Measurements from ENCODE around the gene TRAIP.
"Not testable (repeated sequence)": the region's sequence is repeated elsewhere in the genome, so short reads cannot be mapped to it uniquely, and the experiment has no call there.

Gene TRAIP

DNA sequence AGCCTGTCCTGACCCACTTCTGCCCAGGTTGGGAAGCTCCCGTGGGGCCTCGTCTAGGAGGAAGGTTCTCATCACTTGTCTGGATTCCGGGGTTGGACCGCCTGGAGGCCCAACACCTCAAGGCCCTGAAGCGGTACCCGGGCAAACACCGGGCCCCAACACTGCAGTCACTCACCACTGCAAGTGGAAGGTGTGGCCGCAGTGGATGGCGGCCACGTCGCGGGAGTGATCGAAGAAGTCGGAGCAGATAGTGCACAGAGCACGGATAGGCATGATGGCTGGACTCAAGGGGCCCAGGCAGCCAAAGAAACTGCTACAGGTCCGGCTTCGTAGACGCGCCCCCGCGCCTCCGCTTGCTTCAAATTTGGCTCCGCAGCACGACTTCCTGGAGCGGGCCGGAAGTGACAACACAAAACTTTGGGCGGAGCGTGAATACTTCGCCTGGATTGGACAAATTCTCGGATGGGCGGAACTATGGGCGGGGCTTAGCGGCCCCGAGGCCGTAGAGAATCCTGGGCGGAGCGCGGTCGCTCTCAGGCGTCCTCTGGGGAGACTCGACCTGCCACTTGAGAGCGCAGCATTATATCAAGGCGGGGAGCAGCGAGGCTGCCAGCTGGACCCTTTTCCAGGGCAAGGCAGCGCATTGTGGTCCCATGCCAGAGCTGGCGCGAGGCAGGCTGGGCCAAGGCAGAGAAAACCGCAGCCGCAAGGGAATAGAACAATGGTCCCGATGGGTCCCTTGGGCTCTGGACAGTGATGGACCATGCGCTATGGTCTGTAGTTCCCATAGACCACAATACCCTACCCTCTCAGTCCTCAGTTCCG lies at the start of gene TRAIP:
TRAIP (minus strand) TSS at position 384 of the 825 bp plus-strand sequence; CDS start at position 273, 111 bp downstream.
- peak; percentile 84 to 94 (median 91) for DNase-seq

DNA sequence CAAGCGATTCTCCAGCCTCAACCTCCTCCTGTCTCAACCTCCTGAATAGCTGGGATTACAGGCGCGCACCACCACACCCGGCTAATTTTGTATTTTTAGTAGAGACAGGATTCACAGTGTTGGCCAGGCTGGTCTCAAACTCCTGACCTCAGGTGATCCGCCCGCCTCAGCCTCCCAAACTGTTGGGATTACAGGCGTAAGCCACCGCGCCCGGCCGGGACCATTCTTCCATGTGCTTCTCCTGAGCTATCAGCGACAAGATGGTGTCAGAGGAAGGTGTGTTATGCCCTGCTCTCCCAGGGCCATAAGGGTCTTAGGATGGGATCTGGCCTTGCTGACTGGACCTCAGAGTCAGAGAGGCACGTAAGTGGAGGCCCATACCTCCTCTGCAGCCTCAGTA lies 48.1 kb upstream of the TRAIP start:
- DNase-seq: not testable (repeated sequence)

DNA sequence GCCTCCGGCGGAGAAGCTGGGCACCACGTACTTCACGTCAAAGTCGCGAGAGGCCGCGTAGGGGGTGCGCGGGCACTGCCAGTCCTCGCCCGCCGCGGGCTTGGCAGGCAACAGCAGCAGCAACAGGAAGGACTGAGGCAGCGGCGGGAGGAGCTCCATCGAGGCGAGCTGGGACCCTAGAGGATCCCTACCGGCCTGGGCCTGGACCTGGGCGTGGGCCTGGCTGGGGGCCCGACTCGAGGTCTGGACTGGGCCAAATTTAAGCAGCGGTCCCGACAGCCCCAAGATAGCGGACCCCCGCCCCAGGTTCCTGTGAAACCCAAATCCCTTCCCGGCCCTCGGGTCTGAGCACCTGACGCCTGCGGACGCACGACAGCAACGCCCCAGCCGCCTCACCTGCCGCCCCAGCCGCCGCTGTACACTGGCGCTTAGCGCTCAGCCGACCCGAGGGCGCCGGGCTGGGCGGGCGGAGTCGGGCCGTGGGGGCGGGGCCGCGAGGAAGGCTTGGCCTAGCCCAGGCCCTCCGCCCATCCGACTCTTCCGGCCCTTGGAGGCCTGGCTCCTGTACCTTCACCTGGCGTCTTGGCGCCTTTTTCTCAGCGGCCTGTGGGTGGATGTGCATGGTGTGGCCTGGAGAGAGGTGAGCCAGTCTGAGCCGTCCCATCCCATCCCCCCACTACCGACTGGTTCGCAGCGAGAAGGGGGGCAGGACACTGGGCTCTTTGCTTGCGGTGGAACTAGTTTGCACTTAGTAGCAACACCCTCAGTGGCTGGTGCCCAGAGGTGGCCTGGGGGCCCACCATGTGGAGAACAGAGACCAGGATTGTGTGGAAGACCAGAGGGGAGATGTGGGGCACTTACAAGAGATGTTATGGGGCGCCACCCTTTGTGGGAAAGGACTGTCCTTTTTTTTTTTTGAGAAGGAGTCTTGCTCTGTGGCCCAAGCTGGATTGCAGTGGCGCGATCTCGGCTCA lies 47.4 kb upstream of the TRAIP start, which contains the start of gene MST1R:
MST1R (minus strand) TSS at position 423 of the 974 bp plus-strand sequence; CDS start at position 159, 264 bp downstream.
- peak; percentile 68 to 83 (median 76) for DNase-seq

DNA sequence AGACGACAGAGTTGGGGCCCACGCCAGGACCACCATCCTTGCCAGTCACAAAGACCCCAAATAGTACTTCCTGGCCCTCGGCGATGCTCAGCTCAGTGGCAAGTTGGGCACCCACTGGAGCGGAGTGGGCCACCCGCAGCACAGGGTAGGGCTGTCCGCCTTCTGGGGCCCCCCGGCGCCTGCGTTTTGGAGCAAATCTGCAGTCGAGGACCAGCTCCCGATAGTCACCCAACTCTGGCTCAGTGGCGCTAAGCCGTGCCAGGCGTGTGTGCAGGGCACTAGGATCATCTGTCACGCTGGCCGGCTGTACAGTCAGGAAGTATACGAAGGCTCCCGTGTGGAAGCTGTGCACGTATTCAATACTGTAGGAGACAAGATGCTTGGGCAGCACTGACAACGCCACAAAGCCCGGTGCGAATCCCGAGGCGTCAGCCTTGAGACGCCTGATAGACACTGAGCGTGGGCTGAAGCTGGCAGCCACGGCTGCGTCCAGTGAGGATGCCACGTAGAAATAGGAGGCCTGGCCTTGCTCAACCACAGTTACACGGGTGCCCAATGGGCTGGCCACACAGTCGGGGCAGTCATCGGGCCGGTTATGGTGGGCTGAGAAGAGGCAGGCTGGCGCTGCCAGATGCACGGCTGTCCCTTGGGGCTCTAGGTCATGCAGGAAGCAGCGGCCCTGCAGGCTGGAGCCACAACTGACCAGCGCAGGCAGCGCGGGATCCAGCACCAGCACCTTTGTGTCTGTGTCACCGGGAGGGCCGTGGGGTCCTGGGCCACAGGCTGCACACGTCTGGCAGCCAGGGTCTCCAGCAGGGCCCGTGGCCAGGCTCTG lies 46.4 kb upstream of the TRAIP start:
- no peak for DNase-seq

- no peak for DNase-seq
Observed at GRCh38 chr3:49901366-49902339, 45.3 kb upstream of the TRAIP start.

DNA sequence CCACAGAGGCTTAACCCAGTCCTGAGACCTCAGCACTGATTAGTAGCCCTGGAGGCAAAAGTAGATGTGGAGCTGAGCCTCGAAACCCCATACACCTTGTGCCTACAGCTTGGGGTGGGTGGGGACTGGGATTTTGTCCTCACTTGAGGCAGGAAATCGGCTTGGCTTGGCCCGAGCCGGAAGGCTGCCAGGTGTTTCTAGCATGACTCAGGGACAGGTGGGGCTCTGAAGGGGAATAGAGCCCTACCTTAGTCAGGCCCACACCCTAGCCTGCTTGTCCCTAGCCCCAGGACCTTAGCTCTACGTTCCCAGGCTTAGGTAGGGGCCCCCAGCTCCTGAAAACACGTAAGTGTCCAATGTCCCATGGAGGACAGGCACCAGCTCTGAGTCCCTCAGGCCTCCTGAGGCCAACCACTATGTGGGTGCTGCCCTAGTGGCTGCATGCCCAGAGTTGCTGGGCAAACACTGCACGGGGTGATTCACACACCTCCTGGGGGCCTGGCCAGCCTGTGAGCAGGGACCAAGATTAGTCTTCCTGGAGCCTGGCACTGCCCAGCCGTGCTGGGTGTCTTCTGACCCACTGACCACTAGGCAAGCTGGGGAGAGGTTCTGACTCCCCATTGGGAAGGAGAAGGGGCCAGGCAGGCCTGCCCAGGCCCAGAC lies 44.3 kb upstream of the TRAIP start:
- no peak for DNase-seq

- DNase-seq: no peak
Observed at GRCh38 chr3:49899815-49900214, 43.5 kb upstream of the TRAIP start.

DNA sequence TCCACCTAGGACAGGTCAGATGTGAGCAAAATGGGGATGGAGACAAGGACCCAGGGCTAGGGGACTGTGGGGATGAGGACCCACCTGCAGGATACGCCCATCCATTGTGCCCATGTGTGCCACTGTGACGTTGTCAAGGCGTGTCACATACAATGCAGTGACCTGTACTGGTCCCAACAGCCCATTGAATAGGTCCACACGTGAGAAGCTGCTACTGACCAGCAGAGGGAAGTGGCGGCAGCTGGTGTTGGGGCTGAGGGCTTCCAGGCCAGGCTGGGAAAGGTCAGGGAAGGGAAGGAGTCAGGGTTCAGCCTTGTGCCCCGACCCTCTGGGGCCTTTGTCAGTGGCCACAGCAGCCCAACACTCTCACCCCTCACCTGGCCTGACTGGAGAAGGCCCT lies 42.6 kb upstream of the TRAIP start:
- no peak for DNase-seq

- no peak for DNase-seq
Observed at GRCh38 chr3:49896345-49896744, 40.0 kb upstream of the TRAIP start.

DNA sequence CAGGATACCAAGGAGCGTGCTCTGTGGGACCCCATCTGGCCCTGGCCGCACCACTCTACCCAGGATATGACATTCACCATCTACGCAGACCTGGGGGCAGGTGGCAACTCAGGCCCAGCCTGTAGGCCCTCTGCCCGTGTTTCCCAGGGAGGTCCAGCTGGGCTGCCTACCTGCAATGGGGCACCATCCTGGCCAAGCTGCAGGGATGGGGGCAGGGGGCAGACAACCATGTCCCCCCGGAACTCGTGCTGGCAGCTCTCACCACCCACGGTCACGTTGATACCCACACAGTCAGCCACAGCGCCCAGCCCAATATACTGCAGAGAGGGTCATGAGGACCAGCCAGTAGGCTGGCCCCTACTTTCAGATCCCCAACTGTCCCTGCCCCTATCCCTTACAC lies 39.4 kb upstream of the TRAIP start:
- no peak for DNase-seq

DNA sequence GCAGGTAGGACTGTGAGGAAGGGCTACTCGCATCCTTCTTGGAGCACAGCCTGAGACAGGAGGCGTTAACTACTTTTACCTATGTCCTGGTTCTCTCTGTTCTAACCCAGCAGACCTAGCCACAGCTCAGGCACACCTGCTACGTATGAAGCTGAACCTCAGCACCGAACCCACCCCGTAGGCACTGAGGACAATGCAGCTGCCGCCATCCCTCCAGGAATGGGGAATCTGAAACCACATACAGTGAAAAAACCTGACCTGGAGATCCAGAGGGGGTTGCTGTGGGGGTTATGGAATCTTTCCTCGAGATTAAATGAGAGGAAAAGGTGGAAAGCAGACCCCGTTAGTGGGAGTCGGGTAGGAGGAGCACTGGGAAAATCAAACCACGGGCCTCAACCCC lies 32.9 kb upstream of the TRAIP start:
- DNase-seq: no peak

DNA sequence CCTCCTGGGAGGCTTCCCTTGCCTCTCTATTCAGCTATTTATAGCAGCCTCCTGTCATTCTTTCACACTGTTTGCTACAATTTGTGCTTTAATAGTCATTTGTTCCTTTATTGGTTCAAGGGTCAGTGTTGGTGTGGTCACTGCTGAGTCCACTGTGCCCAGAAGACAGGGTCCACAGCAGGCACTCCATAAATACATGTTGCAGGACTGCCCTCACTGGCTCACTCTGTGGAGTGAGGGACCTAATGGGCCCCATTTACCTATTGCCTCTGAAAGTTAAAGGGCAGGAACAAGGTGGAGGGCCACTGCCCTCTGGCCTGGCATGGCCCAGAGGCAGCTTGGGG lies 30.5 kb upstream of the TRAIP start:
- DNase-seq: no peak

GRCh38 chr3:49883998-49884397 lies 27.6 kb upstream of the TRAIP start:
- no peak for DNase-seq

DNA sequence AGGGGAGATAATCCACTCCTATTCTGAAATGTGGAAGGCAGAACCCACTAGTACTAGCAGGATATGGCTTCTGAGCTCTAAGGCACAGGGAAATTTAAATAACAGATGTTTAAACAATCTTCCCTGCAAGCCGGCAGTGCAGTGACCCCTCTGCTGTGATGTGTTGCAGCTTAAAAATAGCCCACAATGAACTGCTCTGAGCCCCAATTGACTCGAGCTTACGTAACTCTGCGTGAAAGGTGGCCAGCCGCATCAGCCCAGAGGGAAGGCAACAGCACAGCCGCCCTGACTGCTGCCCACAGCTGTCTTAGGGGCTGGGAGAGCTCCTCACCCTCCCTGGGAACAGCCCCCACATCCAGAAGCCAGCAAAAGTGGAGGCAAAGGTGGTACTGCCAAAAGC lies 25.8 kb upstream of the TRAIP start:
- no peak for DNase-seq

DNA sequence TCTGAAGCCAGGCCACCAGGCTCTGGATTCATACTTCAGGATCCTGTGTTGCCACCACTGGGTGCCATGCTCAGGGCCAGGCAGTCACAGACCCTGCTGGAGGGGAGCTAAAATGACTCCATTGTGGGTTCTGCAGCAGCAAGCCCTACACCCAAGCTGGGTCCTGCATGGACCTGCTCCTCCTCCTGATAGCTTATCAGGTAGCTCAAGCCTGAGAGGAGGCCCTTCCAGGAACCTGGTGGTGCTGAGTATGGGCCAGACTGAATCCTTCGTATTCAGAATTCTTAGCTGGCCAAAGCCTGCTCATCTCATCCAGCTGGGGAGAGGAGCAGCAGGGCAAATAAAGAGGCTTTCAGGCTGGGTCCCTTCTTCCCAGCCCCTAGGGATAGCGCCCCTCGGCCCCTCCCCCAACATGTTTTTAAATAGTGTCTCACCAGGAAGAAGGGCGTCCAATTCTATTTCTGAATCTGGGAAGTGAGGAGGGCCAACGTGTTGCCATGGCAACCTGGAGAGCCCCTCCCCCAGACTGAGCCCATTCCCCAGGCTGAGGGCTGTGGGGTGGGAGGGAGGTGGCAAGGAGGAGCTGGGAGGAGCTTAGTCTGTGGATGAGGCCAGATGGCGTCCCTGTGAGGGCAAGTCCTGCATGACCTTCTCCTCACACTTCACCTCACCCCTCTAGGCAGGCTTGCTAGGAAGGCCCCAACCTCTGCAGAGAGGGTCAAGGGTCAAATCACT lies 24.4 kb upstream of the TRAIP start:
- no peak for DNase-seq

DNA sequence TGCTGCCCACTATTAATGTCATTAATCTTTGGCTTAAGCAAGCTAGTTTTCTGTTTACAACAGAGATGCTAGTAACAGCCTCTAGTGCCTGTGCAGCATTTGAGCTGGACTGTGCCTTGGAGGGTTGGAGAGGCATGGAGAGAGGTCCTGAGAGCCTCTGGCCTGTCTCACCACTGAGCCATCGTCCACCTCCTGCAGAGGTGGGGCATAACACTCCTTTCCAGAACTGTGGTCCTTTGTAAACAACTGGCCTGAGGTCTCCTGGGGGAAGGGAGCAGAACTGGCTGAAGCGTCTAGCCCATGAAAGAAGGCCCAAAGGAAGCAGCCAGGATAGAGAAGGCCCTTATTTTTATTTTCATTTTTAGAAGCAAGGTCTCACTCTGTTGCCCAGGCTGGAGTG lies 23.4 kb upstream of the TRAIP start:
- no peak for DNase-seq

- no peak for DNase-seq
Observed at GRCh38 chr3:49878686-49879085, 22.3 kb upstream of the TRAIP start.

GRCh38 chr3:49877716-49878115 lies 21.4 kb upstream of the TRAIP start:
- DNase-seq: no peak

- DNase-seq: no peak
Observed at GRCh38 chr3:49876567-49876966, 20.2 kb upstream of the TRAIP start.

- no peak for DNase-seq
Observed at GRCh38 chr3:49873623-49874022, 17.3 kb upstream of the TRAIP start.
